Stimulated activated CD4-positive, alpha-beta T cell treated with anti-CD3 and anti-CD28 coated beads, Interleukin-12 subunit alpha, Interleukin-12 subunit beta, amount 100 ng/mL, for 4 hours (primary cell): ENCODE data around the gene KLK8.
"Not testable (repeated sequence)": the region's sequence is repeated elsewhere in the genome, so short reads cannot be mapped to it uniquely, and the experiment has no call there.

Experiments used
- DNase-seq: peaks from one replicate; pipeline ENCODE4 v3.0.0-alpha.2; 2020

The KLK8 gene

DNA sequence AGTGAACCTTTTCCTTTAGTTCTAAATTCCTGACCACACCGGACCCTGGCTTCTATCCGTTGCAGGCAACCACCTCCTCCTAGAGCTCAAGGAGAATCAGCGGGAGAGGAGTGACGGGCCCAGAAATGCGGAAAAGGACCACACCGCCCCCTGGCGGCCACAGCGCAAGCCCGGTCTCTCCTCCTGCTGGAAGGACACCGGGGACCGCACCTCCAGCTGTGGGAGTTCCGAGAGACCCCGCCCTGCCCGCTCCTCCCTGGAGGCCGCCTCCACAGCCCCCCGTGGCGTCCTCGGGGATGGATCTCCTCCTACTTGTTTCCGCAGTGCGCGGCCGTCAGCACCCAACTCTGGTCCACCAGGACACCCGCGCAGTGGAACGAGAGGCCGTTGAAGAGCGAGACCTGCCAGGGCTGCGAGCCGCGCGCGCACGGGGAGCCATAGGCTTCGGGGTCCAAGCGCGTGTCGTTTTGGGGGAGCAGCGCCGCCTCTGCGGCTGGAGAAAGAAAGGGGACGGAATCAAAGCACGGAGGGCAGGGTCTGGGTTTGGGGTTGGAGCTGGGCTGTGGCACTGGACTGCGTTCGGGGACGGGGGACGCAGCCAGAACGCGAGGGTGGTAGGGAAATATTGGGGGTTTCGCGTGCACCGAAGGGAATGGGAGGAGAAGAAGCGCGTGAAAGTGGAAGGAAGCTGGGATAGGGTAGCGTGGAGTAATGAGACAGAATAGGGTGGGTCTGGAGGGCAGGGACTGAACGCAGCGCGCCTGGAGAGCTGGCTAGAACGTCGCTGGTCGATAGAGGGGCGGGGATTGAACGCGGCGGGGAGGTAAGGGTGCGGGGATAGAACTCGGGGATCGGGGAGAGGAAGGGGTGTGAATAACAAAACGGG is 15.6 kb upstream of the KLK8 start:
- peak; percentile 69 for DNase-seq

DNA sequence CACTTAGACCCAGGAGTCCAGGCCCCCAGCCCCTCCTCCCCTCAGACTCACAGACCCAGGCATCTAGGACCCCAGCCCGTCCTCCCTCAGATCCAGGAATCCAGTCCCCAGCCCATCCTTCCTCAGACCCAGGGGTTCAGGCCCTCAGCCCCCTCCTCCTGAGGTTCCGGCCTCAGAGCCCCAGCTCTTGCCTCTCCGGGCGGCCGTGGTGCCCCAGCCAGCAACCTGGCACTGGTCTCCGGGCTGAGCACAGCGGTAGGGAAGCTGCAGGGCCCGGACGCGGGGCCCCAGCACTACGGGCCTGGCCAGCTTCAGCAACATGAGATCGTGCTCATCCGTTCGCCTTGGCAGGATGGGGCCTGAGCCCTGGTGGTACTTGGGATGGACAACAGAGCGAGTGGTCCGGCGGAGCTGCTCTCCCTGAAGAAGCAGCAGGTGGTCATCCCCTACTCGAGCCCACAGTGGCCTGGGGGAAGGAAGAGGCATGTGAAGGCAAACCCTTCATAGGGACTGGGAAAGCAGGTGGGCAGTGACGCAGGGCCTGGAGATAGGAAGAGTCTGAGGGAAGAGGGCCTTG is 14.4 kb upstream of the KLK8 start:
- no peak for DNase-seq

DNA sequence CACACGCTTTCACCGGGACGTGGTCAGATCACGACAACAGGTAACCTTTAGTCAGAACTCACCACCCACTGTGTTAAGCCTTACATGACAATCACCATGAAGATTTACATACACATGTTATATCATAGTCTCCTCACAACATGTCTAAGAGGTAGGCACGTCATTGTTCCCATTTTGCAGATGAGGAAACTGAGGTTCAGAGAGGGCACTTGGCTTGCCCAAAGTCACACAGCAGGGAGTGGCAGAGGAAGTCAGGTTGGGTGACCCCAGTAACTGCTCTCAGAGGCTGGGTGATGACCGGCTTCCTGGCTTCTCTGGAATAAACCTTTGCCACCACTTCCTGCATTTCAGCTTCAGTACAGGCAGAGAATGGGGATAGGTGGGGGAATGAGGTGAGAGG is 12.8 kb upstream of the KLK8 start:
- DNase-seq: no peak

DNA sequence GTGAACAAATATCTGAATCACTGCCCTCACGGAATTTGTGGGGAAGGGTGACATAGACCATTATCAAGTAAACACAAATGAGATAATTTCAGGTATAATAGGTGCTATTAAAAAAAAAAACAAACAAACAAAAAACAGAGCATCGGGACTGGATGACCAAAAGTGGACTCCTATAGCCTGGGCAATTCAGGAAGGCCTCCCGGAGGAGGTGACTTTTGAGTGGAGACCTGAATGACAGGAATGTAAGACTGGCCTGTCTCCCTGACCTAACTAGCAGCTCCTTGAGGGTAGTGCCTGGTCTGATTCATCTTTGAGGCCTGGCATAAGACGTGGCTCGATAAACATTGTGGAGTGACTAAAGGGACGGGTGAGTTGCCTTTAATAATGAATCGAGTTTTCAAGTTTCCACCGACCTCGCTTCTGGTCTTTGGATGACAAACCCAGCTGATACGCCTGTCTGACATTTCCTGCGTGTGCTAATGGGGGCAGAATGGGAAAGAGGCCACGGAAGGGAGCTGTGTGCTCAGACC is 11.3 kb upstream of the KLK8 start:
- DNase-seq: no peak

DNA sequence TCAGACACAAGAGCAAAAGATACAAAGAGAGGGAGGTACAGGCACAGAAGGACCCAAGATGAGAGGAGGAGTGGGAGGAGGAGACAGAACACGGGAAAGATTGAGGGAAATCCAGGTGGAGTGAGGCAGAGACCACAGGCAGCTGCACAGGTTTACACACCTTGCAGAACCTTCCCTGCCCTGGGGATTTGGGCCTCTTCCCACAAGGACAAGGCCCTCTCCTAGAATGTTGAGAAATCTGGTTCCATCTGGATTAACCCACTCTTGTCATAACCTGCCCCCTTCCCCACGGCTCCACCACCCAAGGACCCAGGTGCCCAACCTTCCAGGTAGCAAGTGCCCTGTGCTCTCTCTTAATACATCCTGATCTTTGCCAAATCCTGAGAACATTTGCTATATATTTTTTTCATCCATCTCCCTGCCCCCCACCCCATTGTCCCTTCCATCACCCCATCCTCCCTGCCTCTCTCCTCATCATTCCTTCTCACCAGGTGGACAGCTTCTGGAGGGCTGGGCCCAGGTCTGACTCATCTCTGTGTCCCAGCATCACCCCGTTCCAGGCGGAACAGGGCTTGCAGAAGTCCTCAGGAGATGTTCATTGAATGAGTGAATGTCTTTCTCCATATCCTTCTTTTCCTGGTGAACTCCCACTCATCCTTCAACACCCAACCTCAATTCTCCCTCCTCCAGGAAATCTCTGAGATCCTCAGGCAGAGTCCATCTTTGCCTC is 8.8 kb upstream of the KLK8 start:
- DNase-seq: no peak

DNA sequence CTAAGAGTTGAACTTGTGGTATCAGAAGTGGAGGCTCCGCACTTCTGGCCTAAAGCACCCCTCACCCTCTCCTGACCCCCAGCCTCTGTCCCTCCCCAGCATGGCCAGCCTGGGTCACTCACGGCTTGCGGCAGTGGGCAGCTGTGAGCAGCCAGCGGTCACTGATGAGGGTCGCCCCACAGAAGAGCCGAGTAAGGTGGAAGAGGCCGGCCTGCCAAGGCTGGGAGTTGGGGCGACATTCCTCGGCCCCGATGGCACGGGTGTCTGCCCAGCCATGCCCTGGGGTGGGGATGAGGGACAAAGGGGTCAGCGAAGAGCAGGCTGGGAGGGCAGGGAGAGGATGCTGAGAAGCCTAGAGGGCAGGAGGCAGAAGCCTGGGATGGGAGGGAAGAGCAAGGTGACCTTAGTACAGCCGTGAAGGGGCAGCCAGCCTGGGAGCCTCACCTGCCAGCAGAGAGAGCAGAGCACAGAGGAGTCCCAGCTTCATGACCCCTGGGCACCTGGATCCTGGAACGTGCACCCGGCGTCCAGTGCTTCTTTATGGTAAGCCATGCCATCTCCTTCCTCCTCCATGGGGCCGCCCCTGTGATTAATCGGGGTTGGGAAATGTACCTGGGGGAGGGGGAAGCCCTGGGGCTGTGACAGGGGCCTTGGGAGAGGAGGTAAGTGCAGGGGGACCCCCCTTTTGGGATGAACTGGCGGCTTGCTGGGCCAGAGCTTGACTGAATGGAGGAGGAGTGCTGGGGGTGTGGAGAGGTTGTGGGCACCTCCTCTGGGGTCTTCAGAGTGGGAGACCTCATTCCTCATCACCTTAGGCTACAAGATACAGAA is 7.9 kb upstream of the KLK8 start:
- DNase-seq: no peak

DNA sequence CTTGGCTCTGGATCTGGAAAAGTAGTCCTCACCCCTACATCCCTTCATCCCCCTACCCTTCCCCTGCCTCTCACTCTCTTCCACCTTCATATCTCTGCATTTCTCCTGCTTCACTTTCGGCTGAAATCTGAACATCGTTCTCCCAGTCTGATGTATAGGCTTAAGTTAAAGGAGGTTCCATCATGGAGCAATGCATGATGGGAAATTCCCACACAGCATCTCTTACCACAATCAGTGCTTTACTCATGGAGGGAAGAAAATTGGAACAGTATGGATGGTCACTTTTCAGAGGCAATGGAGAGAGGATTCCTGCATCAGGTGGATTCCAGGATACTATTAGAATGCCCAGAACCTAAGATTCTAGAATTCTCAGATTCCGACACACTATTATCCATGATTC is 6.1 kb upstream of the KLK8 start:
- no peak for DNase-seq

DNA sequence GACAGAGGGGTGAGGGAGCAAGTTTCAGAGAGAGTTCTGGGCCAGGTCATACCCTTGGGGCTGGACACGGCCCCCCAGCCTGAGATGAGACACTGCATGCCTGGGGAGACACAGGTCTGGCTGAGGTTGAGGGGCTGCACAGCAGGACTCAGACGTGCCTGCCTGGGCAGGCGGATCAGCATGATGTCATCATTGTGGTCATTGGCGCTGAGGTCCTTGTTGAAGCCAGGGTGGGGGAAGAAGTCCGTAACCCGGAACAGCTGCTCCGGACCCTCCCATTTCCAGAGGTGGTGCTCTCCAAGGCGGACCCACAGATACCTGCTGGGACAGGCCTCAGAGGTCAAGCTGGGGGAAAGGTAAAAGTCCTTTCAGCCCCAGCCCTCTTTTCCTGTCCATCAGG is 5.0 kb upstream of the KLK8 start:
- DNase-seq: no peak

DNA sequence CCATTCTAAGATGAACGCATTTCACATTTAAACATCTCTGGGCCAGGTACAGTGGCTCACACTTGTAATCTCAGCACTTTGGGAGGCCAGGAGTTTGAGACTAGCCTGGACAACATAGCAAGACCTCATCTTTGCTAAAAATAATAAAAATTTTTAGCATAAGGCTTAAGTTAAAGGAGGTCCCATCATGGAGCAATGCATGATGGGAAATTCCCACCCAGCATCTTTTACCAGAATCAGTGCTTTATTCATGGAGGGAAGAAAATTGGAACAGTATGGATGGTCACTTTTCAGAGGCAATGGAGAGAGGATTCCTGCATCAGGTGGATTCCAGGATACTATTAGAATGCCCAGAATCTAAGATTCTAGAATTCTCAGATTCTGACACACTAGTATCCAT is 3.8 kb upstream of the KLK8 start:
- DNase-seq: no peak

DNA sequence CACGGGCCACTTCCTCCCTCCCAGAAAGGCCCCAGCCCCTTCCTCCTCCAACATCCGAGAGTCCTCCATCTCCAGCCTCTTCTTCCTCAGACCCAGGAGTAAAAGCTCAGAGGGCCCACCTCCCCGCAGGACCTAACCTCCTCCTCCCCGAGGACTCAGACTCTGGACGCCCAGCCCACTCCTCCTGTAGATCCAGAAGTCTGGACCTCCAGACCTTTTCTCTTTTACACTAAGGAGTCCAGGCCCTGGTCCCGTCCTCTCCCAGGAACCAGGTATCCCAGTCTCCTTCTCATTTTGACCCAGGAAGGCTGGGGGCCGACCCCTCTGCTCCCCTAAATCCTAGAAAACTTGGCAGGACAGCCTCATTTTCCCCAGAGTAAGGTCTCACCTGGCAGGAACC is 1.9 kb upstream of the KLK8 start:
- no peak for DNase-seq

DNA sequence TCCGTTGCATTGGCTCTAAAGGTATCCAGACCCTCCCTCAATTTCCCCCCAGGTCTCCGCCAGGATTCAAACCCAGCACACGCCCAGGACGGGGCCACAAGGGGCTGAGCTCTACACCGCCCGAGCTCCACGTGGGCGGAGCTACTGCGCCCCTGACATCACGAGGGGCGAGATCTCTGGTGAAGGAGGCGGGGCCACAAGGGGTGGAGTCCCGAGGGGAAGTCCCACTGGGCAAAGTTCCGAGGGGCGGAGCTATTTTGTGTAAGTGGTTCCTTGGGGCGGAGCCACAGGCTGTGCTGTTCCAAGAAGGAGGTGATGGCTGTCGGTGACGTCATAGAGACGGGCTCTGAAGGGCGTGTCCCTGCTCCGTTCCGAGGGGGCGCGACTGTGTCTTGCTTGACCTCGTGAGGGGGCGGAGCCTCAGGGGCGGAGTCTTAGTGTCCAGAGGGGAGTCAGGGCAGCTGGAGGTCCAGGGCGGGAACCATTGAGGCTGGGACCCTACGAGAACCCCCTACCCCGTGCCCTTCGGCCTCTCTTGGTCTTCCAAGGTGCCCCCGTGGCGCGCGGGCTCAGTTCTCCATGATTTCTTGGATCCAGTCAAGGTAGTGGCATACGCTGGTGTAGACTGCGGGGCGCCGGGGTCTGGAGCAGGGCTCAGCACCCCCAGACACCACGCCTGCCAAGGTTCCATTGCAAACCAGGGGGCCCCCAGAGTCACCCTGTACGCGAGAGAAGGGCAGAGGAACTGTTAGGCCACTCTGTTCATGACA is 1.3 kb upstream of the KLK8 start:
- no peak for DNase-seq

DNA sequence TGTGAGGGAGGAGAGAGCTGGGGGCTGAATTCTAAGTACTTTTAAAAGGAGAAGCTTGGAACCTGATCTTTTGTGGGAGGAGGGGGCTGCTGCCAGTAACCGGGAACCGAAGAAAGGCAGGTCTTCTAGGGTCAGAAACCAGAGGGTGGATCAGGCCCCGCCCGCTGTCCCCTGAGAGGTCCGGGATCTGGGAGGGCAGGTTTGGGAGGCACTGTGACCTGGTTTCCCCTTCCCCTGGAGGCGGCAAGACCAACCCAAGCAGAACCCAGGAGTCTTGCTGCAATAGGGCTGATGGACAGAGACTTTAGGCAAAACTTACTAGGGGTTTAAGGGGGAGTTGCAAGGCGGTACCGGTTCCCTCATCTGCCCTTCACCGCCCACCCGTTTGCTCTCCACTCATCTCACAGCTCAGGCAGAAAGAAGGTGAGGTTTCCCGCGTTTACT is 707 bp upstream of the KLK8 start:
- no peak for DNase-seq

DNA sequence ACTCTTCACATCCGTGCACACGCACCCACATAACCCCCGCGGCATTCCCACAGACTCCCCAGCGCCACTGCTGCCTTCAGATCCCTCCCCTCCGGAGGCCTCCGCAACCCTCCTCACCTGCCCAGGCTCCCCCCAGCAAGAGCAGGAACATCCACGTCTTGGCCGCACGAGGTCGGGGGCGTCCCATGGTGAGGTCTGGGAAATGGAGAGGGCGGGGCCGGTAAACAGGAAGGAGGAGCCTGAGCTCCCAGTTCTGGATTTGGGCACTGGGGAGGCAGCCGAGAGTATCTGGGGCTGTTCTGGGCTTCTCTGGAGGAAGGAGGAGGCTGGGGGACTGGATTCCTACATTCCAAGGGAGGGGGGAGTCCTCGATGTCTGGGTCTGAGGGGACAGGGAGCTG is 423 bp downstream of the KLK8 start:
- DNase-seq: no peak

DNA sequence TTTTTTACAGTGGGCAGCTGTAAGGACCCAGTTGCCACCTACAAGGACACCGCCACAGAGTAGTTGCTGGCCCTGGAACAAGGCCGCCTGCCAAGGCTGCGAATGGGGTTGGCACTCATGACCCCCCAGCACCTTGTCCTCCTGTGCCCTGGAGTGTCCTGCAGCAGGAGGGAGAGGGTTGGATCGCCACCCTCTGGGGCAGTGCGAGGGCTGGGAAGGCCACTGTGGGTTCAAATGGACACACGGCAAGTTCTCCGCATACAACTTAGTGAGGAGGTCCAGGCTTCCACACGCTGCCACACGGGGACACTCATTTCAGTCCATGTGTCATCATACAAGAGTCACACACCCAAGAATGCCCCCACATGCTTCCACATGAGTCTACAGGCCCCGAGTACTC is 978 bp downstream of the KLK8 start:
- DNase-seq: no peak

DNA sequence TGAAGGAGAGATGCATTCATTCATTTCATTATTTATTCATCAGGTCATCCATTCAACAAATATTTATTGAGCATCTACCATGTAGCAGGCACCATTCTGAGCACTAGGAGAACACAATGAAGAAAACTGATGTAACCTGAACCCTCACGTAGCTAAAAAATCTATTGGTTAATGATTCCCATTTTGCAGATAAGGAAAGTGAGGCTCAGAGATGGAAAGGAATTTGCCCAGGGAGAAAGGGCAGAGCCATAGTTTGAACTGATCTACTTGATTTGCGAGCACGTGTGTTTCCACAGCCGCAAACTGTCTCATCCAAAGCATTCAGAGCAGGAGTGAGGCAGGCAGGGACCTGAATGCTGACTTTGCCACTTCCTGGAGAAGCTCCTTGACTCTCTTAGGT is 2.7 kb downstream of the KLK8 start:
- DNase-seq: no peak

DNA sequence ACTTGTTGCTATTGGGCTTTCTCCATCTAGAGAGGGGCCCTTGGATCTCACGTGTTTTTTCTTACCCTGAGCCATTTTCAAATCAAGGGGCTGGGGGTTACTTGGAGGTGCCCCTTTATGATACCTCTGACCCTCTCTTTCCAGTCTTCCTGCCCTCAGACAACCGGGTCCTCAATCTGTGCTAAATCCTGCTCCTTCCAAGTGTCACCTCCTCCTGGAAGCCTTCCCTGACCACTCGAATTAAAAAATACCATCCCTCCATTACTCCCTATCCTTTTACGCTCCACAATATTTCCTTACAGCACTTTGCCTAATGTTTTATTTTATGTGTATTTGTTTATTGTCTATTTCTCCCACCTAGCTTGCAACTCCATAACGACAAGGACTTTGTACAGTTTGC is 3.3 kb downstream of the KLK8 start:
- DNase-seq: no peak

DNA sequence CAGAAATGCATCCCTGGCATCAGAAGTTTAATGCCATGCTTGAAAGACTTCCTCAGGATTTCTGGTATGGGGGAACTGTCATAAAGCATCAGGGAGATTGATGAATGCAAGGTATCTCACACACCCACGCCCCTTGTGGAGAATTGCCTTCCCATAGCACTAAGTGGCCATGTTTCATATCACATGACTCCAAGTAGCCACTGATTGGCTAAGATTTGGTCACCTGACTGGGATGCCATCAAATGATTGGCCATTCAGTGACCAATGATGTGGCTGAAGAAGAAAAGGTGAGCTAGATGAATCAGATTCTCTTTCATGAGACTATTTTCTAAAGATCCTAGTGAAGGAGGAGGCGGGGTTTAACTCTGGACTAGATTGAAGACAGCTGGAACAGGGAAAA is 7.3 kb downstream of the KLK8 start:
- no peak for DNase-seq

DNA sequence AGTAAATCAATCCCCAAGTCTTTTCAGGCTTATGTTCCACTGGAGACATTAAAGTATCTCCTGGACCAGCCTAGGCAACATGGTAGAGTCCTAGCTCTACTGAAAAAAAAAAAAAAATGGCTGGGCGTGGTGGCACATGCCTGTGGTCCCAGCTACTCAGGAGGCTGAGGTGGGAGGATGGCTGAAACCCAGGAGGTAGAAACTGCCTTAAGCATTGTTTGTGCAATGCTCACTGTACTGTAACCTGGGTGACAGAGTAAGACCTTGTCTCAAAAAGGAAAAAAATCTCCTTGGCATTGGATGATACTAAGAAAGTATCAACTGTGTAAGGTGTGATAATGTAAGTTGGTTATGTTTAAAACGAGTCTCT is 8.8 kb downstream of the KLK8 start:
- DNase-seq: no peak

DNA sequence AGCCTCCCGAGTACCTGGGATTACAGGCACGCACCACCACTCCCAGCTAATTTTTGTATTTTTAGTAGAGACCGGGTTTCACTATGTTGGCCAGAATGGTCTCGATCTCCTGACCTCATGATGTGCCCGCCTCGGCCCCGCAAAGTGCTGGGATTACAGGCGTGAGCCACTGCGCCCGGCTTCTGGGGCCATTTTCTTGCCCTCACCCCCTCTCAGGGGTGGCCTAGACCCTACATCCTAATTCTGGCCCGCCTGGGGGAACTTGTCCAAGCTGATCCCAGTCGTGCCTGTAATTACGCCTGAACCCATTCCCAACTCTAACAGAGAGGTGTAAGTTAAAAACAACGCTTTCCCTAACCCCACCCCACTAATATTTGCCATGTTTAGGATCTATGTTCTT is 17.0 kb downstream of the KLK8 start:
- not testable (repeated sequence) for DNase-seq

DNA sequence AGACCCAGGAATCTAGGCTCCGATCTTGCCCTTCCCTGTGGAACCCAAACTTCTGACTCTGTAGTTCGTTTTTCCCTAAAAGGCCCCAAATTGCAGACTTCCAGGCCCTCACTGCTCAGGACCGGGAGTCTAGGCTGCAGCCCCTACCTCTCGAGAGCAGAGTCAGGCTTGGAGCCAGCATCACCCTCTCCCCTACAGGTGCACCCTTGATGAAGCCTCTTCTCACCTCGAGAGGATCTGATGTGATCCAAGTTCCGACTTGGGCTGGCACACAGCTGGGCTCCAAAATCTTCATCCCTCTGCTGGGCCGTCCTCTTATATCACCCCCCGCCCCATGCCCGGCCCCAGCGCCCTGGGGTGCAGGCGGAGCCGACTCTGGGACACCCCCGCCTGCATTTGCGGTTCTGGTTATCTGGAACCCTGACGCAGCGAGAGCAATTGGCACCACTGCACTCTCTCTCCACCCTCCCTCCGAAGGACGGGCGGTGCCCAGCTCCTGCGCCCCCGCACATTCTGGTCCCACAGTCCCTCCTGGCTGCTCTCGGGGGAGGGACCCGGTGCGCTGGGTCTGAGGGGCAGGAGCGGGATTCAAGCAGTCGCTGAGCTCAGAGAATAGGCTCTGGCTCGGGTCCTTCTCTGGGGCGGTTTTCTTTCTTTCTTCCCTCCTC is 17.6 kb downstream of the KLK8 start, which contains the start of gene KLK7:
Gene KLK7 (minus strand): TSS at position 293 of the 668 bp plus-strand sequence. CDS start 1,518 bp downstream, outside the sequence.
- no peak for DNase-seq

DNA sequence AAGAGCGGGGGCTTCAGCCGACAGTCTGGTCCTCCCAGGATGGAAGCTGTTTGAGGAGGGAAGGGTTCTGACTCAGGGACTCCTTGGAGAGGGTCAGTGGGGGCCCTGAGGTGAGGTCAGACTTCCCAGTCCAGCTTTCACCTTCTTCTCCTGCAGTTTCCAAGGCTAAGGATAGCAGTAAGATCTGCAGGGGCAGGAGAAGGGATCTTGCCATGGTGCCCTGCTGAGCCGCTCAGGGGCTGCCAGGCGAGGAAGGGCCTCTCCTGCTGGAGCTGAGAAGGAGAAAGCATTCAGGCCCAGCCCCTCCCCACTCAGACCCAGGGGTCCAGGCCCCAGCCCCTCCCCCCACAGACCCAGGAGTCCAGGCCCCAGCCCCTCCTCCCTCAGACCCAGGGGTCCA is 19.2 kb downstream of the KLK8 start:
- no peak for DNase-seq
